Stimulated activated naive CD4-positive, alpha-beta T cell treated with Interleukin-2 at 50 U/mL for 16 hours (primary cell): ENCODE data around the gene TBX21.

Source experiments
- DNase-seq: peaks from one replicate; lab custom pipeline; 2025; lab: John Stamatoyannopoulos, UW

Gene TBX21

DNA sequence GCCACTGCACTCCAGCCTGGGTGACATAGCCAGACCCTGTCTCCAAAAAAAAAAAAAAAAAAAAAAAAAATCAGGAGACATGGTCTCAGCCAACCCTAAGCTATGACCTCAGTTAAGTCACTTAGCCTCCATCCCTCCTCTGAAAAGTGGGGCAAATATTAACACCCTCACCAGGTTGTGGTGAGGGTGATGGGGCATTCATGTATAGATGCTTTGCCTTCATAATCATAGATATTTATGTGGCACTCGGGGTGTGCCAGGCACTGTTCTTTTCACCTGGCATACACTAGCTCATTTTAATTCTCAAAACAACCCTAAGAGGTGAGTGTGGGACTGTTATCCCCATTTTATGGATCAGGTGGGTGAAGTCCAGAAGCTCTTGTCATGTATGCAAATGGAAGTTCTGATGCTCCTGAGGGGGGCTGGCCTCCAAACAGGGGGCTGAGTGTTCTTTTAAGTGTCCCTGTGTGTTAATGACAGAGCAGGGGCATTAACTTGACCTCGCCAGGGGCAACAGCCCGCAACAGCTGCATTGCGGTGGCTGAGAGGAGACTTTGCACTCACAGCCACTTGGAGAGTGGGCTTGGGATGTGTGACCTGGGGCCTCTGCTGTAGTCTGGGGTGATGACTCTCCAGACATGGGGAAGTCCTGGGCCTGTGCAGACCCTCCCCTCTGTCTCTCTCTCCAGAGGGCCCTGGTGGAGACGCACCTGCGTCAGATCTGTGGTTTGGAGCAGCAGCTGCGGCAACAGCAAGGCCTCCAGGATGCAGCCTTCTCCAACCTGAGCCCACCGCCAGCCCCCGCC, 34.9 kb upstream of the TBX21 start:
- DNase-seq: no peak

DNA sequence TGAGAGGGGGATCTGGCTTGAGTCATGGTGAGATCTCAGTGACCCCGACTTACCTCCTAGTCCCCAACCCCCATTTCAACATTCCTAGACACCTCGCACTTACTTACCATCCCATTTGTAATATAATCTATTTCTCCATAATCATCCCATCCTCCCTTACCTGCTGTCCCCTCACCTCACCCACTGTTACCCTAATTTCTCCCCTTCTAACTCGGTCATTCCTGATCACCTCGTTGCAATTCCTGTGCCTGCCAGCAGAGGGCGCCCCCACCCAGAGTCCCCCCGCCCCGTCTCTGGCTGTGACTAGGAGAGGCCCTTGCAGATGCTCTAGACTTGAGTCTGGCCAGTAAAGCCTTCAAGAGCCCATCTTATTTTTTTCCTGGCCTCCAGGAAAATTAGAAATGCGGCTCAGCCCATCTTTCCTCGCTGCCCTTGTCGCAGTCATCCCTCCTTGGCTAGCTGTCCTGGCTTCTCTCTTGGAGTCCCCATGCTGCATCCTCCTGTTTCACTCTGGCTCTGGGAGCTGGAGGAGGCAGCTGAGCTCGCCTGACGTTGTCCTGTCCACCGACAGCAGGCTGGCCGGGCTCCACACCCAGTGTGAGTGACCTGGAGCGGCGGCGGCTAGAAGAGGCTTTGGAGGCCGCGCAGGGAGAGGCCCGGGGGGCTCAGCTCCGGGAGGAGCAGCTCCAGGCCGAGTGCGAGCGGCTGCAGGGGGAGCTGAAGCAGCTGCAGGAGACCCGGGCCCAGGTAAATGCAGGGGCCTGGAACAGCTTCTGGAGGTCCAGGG, 34.1 kb upstream of the TBX21 start:
- peak; percentile 72 for DNase-seq

DNA sequence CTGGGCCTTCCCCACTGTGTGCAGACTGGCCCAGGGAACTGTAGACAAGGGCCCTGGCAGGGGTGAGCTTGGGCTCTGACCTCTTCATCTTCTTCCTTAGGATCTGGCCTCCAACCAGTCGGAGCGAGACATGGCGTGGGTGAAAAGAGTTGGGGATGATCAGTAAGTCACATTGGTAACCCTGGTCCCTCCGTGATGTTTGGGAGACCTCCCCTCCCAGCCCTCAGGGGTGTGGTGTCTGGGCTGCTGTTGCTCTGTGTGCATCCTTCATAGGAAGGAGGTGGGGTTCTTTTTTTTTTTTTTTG, 33.5 kb upstream of the TBX21 start:
- no peak for DNase-seq

DNA sequence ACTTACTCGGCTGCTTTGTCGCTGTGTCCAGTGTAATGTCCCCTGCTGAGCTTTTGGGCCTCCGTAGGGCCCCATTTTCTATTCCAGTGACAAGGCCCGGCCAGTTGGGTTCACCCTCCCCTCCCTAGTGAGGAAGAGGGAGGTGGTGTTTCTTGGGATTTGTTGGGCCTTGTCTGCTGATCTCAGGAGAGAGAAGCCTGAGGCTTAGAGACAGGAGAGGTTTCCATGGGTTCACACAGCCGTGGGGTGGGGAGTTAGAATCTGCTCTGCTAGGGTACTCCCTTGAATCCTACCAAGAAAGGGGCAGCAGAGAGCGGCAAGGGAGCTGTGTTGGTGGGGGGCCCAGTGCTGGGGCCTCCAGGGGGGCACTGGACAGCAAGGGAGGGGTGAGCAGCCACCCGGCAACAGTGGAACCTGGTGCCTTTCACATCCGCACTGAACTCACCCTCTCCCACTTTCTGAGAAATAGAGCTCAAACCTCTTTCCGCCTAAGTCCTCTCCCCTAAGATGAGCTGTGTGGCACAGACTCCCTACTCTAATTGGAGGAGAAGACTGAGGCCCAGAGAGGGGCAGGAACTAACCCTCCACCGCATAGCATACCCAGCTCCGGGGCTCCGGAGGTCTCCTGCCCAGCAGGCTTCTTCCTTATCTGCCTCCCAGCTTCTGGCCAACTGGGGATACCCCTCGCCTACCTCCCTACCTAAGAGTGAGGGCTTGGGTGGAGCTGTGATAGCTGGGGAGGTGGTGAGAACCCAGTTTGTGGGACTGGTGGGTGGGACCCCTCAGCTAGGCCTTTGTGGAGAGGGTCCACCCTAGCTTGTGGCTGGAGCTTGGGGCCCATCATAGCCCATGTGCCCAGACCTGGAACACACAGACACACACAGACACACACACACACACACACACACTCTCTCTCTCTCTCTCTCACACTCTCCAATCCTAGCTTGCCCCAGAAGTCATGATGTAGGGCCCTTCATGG, 32.3 kb upstream of the TBX21 start:
- DNase-seq: no peak

DNA sequence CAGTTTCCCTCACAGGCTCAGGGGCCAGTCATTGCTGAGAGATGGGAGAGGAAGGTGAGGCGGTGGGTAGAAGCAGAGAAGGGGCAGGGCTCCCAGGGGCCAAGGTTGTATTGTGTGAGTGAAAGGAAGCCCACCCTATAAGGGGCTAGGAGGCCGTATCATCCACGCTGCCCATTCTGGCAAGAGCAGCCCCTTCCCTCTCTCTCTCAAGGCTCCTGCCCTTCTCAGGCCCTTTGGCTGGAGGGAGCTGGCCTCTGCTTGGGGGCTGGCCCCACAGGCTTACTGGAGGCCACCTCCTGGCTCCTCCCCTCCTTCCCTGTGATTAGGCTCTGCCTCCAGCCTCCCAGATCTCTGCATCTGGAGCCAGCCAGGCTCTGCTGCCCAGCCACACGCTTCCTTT, 31.4 kb upstream of the TBX21 start:
- DNase-seq: no peak

DNA sequence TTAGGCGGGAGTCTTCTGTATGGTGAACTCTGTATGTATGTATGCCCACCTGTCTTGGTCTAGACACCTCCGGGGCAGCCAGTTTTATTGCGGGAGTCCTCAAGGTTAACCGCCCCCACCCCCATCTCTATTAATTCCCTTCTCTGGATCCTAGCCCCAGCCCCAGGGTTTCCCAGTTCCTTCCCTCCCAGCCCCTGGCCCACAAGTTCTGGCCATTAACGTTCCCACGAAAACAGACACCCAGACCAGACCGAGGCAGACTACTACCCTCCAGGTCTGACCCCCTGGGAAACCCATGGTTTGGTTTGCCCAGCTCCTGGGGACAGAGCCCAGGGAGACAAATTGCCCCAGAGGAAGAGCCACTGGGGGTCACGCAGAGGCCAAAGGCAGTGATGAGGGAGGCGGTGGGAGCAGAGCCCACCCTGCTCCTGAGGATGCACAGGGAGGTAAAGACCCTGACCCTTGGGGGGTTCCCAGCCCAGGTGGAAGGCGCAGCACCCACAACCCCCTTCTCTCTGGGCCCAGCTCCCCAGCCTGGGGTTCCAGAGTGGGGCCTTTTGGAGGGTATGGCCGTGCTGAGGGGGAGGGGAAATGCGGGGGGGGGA, 30.5 kb upstream of the TBX21 start:
- DNase-seq: no peak

DNA sequence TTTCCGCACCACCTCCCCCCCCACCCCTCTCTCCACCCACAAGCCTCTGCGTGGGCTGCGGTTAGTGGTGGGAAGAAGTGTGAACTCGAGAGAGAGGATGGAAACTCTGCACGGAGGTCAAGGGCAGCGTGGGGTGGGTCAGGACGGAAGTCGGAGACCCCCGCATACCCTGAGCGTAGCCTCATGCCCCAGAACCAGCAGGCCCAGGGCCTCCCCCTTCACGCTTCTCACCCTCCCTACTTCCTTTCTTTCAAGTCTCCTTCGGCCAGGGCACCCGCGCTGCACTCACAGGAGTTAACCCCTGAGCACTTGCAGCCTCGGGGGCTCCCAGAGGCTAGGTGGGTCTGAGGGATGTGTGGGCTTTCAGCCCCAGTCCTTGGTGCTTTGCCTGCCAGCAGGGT, 29.8 kb upstream of the TBX21 start:
- DNase-seq: peak; percentile 53

DNA sequence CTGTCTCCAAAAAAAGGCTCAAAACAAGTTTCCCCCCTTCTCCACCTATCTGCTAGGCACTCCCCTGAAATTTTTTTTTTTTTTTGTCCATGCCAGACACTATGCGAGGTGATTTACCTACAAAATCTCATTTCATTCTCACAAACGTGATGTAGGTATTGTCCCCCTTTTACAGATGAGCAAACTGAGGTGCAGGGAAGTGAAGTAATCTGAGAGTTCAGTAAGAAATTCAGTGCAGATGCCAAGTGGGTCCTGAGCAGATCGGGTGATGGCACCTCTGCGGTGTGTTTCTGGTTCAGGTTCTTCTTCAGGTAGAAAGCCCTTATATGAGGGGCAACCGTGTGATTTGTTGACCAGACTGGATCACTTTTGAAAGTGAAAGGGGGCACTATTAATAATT, 29.4 kb upstream of the TBX21 start:
- DNase-seq: no peak

DNA sequence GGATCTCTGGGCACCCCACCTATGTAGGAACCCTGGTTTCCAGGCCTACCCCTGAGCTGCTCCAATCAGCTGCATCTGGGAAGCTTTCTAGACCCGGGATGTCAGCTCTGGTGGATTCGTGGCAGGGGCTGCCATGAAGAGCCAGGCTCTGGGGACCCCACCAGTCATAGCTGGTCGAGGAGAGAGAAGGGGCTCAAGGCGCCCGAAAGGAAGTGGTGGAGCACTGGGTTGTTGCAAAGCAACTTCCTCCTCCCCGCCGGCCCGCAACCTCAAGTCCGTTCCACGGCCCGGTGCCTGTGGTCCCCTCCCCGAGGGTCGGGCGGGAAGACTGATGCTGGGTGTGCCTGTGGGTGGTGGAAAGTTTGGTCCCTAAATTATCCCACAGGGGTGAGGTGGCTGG, 28.9 kb upstream of the TBX21 start:
- no peak for DNase-seq

DNA sequence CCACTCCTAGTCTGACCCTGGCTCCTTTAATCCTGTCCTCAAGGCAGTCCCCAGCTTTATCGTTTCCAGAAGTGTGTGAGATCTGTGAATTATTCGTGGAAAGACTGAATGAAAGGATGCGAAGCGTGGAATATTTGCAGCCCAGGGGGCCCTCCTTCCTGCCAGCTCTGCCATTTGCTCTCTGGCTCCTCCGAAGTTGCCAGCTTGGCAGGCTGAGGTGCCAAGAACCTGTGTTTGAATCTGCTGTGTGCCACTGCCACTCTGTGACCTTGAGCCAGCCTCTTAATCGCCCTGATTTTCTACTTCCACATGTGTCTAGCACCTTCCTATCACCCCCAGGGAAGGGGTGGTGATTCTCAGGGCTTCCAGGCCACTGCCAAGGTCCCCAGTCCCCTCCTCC, 28.3 kb upstream of the TBX21 start:
- DNase-seq: no peak

DNA sequence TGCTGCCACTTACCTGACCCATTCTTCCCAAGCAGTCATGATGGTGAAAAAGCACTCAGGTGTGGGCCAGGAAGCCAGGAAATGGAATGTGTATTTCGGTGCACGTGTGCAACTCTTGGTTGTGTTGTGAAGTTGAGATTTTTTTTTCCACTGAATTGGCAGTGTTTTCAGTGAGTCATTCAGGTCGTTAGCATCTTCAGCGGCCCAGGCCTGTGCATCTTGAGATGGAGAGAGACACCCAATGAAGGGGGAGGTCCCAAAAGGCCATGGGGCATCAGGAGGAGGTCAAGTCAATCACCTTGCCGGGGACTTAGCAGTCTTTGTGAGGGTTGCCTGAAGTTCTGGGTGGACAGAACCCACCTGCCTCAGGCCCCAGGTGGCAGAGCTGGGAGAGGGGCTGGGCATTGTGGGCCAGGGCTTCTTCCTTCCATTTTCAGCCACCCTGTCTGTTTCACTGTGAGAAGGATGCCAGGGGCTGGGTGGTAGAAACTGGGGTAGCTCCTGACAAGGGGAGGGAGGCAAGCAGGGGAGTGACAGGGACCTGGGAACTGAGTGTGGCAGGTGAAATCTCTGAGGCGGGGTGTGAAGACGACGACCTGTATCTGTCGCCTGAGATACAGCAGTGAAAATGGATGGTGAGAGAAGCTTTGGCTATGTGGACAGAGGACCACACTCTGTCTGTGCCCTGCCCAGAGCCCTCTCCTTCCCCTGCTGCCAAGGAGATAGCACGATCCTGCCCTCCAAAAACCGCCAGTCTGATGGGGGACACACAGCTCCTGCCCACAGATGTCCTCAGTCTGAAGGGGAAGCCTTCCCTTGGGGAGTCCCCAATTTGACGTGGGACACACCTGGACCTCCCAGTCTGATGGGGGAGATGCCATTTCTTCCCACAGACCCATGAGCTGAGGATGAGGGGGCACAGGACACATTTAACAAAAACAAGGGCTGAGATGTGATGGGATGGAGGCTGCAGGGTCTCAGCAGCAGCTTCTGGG, 27.2 kb upstream of the TBX21 start:
- peak; percentile 49 for DNase-seq

DNA sequence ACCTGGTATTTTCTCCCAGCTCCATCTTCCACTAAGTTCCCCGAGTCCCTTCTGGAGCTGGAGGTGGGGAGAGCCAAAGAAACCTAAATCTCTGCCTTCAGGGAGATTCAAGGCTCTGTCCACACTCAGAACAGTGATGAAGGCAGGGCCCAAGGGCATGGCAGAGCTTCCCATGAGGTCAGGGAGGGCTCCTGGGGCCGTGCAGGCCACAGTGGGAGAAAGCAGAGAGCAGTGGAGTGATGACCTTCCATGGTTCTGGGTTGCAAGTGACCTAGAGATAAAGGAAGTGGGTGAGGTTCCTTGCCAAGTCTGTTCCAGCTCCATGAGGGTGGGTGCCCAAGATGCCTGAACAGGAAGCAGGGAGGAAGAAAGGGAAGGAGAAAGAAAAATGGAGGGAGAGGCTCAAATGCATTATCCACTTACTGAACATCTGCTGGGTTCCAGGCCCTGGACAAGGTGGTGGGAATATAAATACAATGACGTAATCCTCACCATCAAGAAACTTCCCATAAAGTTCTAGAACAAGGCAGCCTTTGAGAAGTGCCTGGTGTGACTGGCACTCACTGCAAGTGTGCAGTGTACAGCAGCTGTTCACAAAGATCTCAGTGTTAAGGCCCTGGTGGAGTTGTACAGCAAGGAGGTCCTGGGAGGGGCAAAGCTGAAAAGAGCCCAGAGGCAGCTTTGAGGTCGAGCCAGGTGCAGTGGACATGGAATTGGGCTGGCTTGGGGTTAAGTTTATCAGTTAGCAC, 25.8 kb upstream of the TBX21 start:
- no peak for DNase-seq

DNA sequence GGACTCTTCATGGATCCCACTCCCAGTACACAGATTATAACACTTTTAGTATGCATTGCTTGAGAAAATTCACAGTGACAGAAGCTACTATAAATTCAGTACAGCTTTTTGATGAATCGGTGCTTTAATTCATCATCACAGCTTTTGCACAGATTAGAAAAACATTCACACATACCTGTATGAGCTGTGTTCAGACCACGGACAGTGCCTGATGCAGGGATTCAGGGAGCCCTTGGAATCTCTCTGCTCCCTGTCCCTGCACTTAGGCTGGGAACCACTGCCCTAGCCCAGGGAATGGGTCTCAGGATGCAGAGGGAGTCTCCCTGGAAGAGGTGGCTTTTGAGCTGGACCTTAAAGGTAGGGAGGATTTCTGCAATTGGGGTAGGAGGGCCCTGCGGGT, 25.2 kb upstream of the TBX21 start:
- DNase-seq: no peak

DNA sequence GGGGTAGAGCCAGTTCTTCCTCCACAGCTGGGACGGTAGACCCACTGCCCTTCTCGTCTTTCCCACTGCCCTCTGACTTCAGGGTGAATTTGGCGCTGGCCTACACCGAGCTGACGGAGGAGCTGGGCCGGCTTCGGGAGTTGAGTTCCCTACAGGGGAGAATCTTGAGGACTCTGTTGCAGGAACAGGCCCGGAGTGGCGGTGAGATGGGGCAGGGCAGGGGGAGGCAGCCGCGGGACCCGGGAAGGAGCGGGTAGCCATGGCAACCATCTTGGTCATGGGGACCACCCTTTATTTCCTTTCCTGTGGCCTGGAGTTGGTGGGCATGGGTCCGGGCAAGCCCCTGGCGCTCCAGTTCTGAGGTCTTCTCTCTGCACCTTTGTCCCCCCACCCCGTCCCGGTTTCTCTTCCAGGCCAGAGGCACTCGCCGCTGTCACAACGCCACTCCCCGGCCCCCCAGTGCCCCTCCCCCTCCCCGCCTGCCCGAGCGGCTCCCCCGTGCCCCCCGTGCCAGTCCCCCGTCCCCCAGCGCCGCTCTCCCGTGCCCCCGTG, 24.6 kb upstream of the TBX21 start:
- DNase-seq: no peak

DNA sequence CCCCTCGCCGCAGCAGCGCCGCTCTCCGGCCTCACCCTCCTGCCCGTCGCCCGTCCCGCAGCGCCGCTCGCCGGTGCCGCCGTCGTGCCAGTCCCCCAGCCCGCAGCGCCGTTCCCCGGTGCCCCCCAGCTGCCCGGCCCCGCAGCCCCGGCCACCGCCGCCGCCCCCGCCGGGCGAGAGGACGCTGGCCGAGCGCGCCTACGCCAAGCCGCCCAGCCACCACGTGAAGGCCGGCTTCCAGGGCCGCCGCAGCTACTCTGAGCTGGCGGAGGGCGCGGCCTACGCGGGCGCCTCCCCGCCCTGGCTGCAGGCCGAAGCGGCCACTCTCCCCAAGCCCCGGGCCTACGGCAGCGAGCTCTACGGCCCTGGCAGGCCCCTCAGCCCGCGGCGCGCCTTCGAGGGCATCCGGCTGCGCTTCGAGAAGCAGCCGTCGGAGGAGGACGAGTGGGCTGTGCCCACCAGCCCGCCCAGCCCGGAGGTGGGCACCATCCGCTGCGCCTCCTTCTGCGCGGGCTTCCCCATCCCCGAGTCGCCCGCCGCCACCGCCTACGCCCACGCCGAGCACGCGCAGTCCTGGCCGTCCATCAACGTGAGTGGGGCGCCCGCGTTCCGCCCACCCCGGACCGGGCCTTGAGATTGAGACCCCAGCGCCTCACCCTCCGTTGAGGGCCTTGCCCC, 24.0 kb upstream of the TBX21 start:
- DNase-seq: no peak

DNA sequence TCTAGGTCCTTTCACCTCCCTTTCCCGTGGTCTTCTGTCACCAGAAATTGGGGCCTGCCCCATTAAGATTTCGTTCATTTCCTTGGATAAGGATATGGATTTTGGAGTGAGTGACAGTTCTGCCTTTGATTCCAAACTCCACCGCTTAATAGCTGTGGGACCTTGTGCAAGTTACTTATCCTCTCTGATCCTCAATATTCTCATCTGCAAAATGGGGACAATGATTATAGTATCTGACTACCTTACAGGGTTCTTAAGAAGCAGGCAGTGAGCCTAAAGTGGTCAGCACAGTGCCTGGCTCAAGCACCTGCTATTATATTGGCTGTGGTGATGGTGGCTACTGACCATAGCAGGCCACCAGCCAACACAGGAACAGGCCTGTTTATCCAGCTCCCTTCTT, 23.4 kb upstream of the TBX21 start:
- DNase-seq: no peak

DNA sequence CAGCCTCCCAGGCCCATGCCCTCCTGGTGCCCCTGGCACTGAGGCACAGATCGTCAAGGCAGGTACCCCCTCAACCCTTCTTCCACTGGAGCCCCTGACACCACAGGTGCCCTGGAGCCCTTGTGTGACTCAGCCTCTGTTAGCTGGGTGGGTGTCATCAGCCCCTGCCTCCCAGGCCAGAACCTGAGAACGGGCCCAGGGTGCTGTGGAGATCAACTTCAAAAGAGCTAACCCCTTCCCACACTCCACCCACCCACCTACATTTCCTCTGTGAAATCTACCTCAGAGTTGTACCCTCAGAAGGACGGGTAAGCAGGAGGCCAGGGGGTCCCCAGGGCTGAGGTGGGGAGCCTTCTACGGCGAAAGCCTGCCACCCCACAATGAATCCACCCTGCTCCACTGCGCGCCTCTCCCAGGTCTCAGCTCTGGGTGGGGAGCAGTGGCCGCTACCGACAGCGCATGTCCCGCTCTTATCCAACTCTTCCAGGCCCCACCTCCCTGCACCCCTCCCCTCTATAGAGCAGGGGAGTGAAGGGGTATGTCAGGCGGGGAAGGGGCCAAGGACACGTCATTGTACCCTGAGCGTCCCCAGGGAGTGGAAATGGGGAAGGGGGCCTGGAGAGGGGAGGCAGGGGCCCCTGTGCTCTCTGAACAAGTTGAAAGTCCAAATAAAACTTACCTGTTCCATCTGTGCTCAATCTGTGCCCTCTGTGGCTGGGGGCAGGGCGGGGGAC, 21.5 kb upstream of the TBX21 start:
- DNase-seq: no peak

DNA sequence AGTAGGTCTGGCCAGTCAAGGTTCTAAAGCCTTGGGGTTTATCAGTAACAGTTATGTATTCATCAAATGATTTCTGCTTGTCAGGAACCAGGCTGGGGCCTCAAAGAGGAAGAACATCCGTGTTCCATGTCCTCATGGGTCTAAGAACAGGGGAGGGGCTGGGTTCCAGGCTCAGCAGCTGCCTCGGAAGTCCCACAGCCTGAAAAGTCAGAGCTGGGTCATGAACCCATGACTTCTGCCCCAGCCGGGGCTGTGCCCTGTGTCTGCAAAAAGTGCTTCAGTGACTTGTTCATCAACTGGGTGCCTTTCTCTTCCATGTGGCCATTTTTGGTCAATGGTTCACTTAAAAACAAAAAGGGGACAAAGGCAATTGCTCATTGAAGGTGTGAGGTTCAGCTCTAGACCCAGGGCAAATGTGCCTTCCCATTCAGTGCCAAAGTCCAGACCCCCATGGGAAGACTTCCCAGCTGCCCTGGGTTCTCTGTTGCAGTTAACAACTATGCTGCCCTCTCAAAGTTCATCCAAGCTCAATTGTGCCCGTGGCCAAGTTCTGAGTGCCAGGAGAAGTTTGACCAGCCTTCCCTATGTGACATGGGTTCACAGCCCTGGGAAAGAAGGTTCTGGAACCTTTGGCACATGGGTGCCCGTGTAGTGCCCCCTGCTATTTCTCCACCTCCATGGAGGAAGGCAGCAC, 20.6 kb upstream of the TBX21 start:
- DNase-seq: no peak
